Hepatocyte (in vitro differentiated cells): ENCODE measurements around the gene LMX1B. TPM values are rescaled to one million over a fixed set of nuclear protein-coding genes. Genes with fewer than 3 reads are reported as not detected.

ENCODE experiments used
- DNase-seq: peaks from one replicate; pipeline ENCODE4 v3.0.0-alpha.2; 2016; ENCODE audit warnings: low spot score
- H2AFZ ChIP-seq: fragments of 200-600 bp; sonication (generic); 2 replicates; pipeline ENCODE4 v1.6.0; 2016; ENCODE audit warnings: antibody characterized with exemption, mild to moderate bottlenecking
- H3K27ac ChIP-seq: fragments of 200-600 bp; sonication (generic); 2 replicates; pipeline ENCODE4 v1.5.1; 2016; ENCODE audit warnings: mild to moderate bottlenecking
- H3K27me3 ChIP-seq: fragments of 200-600 bp; sonication (generic); 2 replicates; pipeline ENCODE4 v1.6.1; 2016
- H3K36me3 ChIP-seq: fragments of 200-600 bp; sonication (generic); replicated peaks from 2 replicates; pipeline ENCODE4 v1.5.1; 2016; ENCODE audit warnings: low read depth; ENCODE audit not compliant: insufficient read depth
- H3K4me1 ChIP-seq: fragments of 200-600 bp; sonication (generic); 2 replicates; pipeline ENCODE4 v1.5.1; 2016; ENCODE audit warnings: mild to moderate bottlenecking, moderate library complexity; ENCODE audit not compliant: insufficient read depth
- H3K4me2 ChIP-seq: fragments of 200-600 bp; sonication (generic); 2 replicates; pipeline ENCODE4 v1.6.0; 2016
- H3K4me3 ChIP-seq: fragments of 200-600 bp; sonication (generic); 2 replicates; pipeline ENCODE4 v1.5.1; 2016; ENCODE audit warnings: mild to moderate bottlenecking
- H3K79me2 ChIP-seq: fragments of 200-600 bp; sonication (generic); 2 replicates; pipeline ENCODE4 v1.6.0; 2017; ENCODE audit warnings: mild to moderate bottlenecking
- H3K9me2 ChIP-seq: fragments of 200-600 bp; sonication (generic); replicated peaks from 2 replicates; pipeline ENCODE4 v1.6.0; 2017; ENCODE audit warnings: mild to moderate bottlenecking; ENCODE audit not compliant: insufficient read depth
- H3K9me3 ChIP-seq: fragments of 200-600 bp; sonication (generic); 2 replicates; pipeline ENCODE4 v1.5.1; 2016; ENCODE audit warnings: low read depth, mild to moderate bottlenecking
- H4K20me1 ChIP-seq: fragments of 200-600 bp; sonication (generic); 2 replicates; pipeline ENCODE4 v1.6.0; 2016; ENCODE audit warnings: mild to moderate bottlenecking; ENCODE audit not compliant: insufficient read depth, poor library complexity, severe bottlenecking
- CTCF ChIP-seq: fragments of 200-600 bp; sonication (generic); IDR thresholded peaks from 2 replicates; pipeline ENCODE4 v1.5.1; 2016; ENCODE audit warnings: antibody characterized with exemption, mild to moderate bottlenecking; ENCODE audit not compliant: poor library complexity
- EZH2 ChIP-seq: fragments of 200-600 bp; sonication (generic); IDR thresholded peaks from 2 replicates; pipeline ENCODE4 v1.6.1; 2016; ENCODE audit warnings: antibody characterized with exemption, mild to moderate bottlenecking, borderline replicate concordance
- EZH2phosphoT487 ChIP-seq: fragments of 200-600 bp; sonication (generic); IDR thresholded peaks from one replicate; pipeline ENCODE4 v1.6.1; 2018; ENCODE audit warnings: antibody characterized with exemption, mild to moderate bottlenecking, low read depth, moderate library complexity; ENCODE audit not compliant: unreplicated experiment, severe bottlenecking
- WGBS: methylation state at CpG from one replicate; pipeline ENCODE4 v1.1.6; 2016; ENCODE audit warnings: low lambda C conversion rate; ENCODE audit errors: missing lambda C conversion rate; 5-methylcytosine and 5-hydroxymethylcytosine counted together
- polyA plus RNA-seq: library from polyadenylated mRNA; unstranded; fragments of >200 nt; fragmentation: Nextera tagmentation; extraction: Ambion mirVana; gene quantifications from 2 replicates; pipeline ENCODE4 v1.2.1, GENCODE V29; 2016
- total RNA-seq: library from RNA; depleted of rRNA; stranded (reverse); fragments of >200 nt; gene quantifications from 2 replicates; pipeline ENCODE4 v1.2.3, GENCODE V29; 2014

The LMX1B gene
- total and polyA plus RNA-seq, 2 experiments from 2014 or later: 0.16 TPM; not detected in 1

GRCh38 chr9:126614088-126614454, 343 bp downstream of the LMX1B start:
- WGBS: 2% methylated on average over 48 of the region's 64 CpGs
- Histone ChIP-seq H3K4me3 (no peak overlapping the region), H3K4me1 (peaks cover 21% of the 10 kb centered on the region), H3K27me3 (peaks cover 89% of the 10 kb centered on the region), H3K27ac (no peak overlapping the region), H2AFZ (no peak overlapping the region), H4K20me1 (no peaks in the 10 kb centered on the region), H3K36me3 (no peaks in the 10 kb centered on the region), H3K79me2 (no peaks in the 10 kb centered on the region), H3K4me2 (no peak overlapping the region), H3K9me3 (no peaks in the 10 kb centered on the region), H3K9me2 (no peaks in the 10 kb centered on the region)
- DNase-seq: no peak
- TF ChIP-seq EZH2 (no peak), CTCF (no peak), EZH2phosphoT487 (no peak)

GRCh38 chr9:126614455-126615244, 922 bp downstream of the LMX1B start:
- WGBS: 4% methylated on average over 64 of the region's 65 CpGs
- H4K20me1 ChIP-seq: no peaks in the 10 kb centered on the region
- peak overlapping the region; percentile 59 for H3K4me2 ChIP-seq
- H3K36me3 ChIP-seq: no peaks in the 10 kb centered on the region
- H2AFZ ChIP-seq: no peak overlapping the region
- H3K9me3 ChIP-seq: no peaks in the 10 kb centered on the region
- H3K4me1 ChIP-seq: peaks cover 21% of the 10 kb centered on the region
- no peak overlapping the region for H3K4me3 ChIP-seq
- no peaks in the 10 kb centered on the region for H3K79me2 ChIP-seq
- H3K27ac ChIP-seq: no peak overlapping the region
- no peaks in the 10 kb centered on the region for H3K9me2 ChIP-seq
- TF ChIP-seq EZH2phosphoT487 (no peak), EZH2 (peak; percentile 96), CTCF (no peak)
- peaks cover 89% of the 10 kb centered on the region for H3K27me3 ChIP-seq
- DNase-seq: no peak

GRCh38 chr9:126615245-126615790, 1.6 kb downstream of the LMX1B start:
- TF ChIP-seq EZH2phosphoT487 (no peak), EZH2 (peak; percentile 30), CTCF (no peak)
- Histone ChIP-seq H3K4me3 (no peak overlapping the region), H3K9me2 (no peaks in the 10 kb centered on the region), H3K4me1 (peaks cover 20% of the 10 kb centered on the region), H3K27ac (no peak overlapping the region), H4K20me1 (no peaks in the 10 kb centered on the region), H3K36me3 (no peaks in the 10 kb centered on the region), H3K27me3 (peaks cover 89% of the 10 kb centered on the region), H3K4me2 (peak overlapping the region; percentile 59), H3K9me3 (no peaks in the 10 kb centered on the region), H2AFZ (no peak overlapping the region), H3K79me2 (no peaks in the 10 kb centered on the region)
- WGBS: 4% methylated on average over 19 of the region's 62 CpGs
- peak; percentile 66 for DNase-seq
